ENCODE results near the gene SAG. TPM values are rescaled to one million over a fixed set of nuclear protein-coding genes. Genes with fewer than 3 reads are reported as not detected.
A peak's percentile ranks its signal among the peaks of the same experiment; 100 is the strongest.

SAG gene
- total and polyA plus RNA-seq, 2 of the 13 experiments (the other 11 are each of a cell fraction or from before 2014, with no cell fraction given): not detected

DNA sequence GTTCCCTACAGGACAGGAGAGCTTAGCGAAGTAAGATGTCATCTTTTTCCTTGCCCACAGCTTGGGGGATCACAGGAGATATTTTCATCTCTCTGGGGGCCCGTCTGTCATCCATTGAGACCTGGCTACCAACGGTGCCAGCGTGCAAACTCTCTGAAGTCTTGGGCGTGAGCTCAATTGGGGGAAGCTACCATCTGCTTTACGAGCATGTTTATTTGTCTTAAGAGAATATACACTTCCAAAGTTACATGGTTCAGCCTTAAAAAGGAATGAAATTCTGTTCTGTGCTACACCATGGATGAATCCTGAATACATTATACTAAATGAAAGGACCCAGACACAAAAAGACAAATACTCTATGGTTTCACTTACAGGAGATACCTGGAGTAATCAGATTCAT lies 13.6 kb downstream of the SAG start (continued):
- TF ChIP-seq LCORL (IDR thresholded peaks at IDR 0.05): no peak
- no peak for TF ChIP-seq LCORL (CRISPR knock-in tag; IDR thresholded peaks at IDR 0.05)
- TF ChIP-seq ZSCAN9 (CRISPR knock-in tag; IDR thresholded peaks at IDR 0.05; ENCODE audit: borderline replicate concordance): no peak
- no peak for TF ChIP-seq TFDP1 (CRISPR knock-in tag; IDR thresholded peaks at IDR 0.05; ENCODE audit: borderline replicate concordance)

- no peak for DNase-seq (ENCODE audit: low spot score)
- no TSS peak for BruUV-seq (replicated peaks)
- intact Hi-C loops (cut with micrococcal nuclease; ENCODE audit: unreplicated experiment) (no loop called here), in situ Hi-C loops (cut with HindIII; ENCODE audit: extremely low pct_ligation_motif_present, low pct_unique_long_range_greater_than_20kb) (loop anchor here (25.0 kb wide), 1 partner anchor 513 kb away; no protein-coding TSS in a partner anchor)
- WGBS (ENCODE audit: low lambda C conversion rate): 40% methylated on average over 8 of the region's 8 CpGs
- ChIA-PET POLR2A (no interaction called here), CTCF (ENCODE audit: low intra/inter-chr PET ratio, low total read pairs) (interaction anchor here (1.1 to 2.0 kb wide), 2 partner anchors 60 to 120 kb away, joined by 3 to 9 read pairs; no protein-coding TSS in a partner anchor)
- Histone ChIP-seq H3K27me3 (ENCODE audit: control insufficient read depth in 1 of 2, insufficient read depth in 2 of 2, low read length in 2 of 2) (peaks cover 4 to 36% of the 10 kb centered on the region in 2 experiments; a peak in 4 of 5 replicates), H3K9me3 (ENCODE audit: low read length) (no peaks in the 10 kb centered on the region), H4K20me1 (ENCODE audit: insufficient read depth, low read length) (no peaks in the 10 kb centered on the region), H3K9ac (ENCODE audit: insufficient read depth, low read depth, low read length) (no peak overlapping the region), H3K36me3 (replicated peaks in 1 of 2; ENCODE audit: control insufficient read depth in 1 of 2, insufficient read depth in 2 of 2, low read length in 2 of 2) (no peaks in the 10 kb centered on the region), H3K4me2 (ENCODE audit: low read depth, low read length) (no peak overlapping the region), H3K27ac (ENCODE audit: extremely low read length, insufficient read depth, low read length) (no peak overlapping the region), H3K4me3 (replicated peaks in 1 of 3; ENCODE audit: insufficient read depth in 1 of 3, low read depth in 2 of 3, low read length in 3 of 3) (no peak overlapping the region), H2AFZ (ENCODE audit: low read length) (no peak overlapping the region), H3K79me2 (ENCODE audit: insufficient read depth, low read length) (no peaks in the 10 kb centered on the region), H3K4me1 (ENCODE audit: insufficient read depth, low read length) (peaks cover 13% of the 10 kb centered on the region)
- no peak for FAIRE-seq
- ATAC-seq: peak; percentile 84
- TF ChIP-seq PPARG (CRISPR knock-in tag; conservative IDR thresholded peaks at IDR 0.05) (no peak), ZNF605 (CRISPR knock-in tag; IDR thresholded peaks at IDR 0.05) (no peak), HCFC1 (IDR thresholded peaks at IDR 0.05; ENCODE audit: low read depth, low read length) (no peak), RAD21 (CRISPR knock-in tag; IDR thresholded peaks at IDR 0.05) (peak; percentile 66), SOX13 (IDR thresholded peaks at IDR 0.05) (no peak), SOX13 (CRISPR knock-in tag; conservative IDR thresholded peaks at IDR 0.05 in 1 of 2, IDR thresholded peaks at IDR 0.05 in 1 of 2) (no peak)
- TF ChIP-seq, protein P1, sequence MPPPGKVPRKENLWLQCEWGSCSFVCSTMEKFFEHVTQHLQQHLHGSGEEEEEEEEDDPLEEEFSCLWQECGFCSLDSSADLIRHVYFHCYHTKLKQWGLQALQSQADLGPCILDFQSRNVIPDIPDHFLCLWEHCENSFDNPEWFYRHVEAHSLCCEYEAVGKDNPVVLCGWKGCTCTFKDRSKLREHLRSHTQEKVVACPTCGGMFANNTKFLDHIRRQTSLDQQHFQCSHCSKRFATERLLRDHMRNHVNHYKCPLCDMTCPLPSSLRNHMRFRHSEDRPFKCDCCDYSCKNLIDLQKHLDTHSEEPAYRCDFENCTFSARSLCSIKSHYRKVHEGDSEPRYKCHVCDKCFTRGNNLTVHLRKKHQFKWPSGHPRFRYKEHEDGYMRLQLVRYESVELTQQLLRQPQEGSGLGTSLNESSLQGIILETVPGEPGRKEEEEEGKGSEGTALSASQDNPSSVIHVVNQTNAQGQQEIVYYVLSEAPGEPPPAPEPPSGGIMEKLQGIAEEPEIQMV (CRISPR knock-in tag; IDR thresholded peaks at IDR 0.05; ENCODE audit: low read depth): no peak
- TF ChIP-seq, protein P2, sequence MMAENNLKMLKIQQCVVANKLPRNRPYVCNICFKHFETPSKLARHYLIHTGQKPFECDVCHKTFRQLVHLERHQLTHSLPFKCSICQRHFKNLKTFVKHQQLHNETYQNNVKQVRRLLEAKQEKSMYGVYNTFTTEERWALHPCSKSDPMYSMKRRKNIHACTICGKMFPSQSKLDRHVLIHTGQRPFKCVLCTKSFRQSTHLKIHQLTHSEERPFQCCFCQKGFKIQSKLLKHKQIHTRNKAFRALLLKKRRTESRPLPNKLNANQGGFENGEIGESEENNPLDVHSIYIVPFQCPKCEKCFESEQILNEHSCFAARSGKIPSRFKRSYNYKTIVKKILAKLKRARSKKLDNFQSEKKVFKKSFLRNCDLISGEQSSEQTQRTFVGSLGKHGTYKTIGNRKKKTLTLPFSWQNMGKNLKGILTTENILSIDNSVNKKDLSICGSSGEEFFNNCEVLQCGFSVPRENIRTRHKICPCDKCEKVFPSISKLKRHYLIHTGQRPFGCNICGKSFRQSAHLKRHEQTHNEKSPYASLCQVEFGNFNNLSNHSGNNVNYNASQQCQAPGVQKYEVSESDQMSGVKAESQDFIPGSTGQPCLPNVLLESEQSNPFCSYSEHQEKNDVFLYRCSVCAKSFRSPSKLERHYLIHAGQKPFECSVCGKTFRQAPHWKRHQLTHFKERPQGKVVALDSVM (CRISPR knock-in tag; IDR thresholded peaks at IDR 0.05): peak; percentile 66; the same call in 1 of the 2 replicates
- TF ChIP-seq, protein P3, sequence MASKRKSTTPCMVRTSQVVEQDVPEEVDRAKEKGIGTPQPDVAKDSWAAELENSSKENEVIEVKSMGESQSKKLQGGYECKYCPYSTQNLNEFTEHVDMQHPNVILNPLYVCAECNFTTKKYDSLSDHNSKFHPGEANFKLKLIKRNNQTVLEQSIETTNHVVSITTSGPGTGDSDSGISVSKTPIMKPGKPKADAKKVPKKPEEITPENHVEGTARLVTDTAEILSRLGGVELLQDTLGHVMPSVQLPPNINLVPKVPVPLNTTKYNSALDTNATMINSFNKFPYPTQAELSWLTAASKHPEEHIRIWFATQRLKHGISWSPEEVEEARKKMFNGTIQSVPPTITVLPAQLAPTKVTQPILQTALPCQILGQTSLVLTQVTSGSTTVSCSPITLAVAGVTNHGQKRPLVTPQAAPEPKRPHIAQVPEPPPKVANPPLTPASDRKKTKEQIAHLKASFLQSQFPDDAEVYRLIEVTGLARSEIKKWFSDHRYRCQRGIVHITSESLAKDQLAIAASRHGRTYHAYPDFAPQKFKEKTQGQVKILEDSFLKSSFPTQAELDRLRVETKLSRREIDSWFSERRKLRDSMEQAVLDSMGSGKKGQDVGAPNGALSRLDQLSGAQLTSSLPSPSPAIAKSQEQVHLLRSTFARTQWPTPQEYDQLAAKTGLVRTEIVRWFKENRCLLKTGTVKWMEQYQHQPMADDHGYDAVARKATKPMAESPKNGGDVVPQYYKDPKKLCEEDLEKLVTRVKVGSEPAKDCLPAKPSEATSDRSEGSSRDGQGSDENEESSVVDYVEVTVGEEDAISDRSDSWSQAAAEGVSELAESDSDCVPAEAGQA (IDR thresholded peaks at IDR 0.05; ENCODE audit: low read depth): no peak
- TF ChIP-seq, protein P3 (CRISPR knock-in tag; IDR thresholded peaks at IDR 0.05; ENCODE audit: borderline replicate concordance): no peak
Observed at GRCh38 chr2:233323851-233324250, 16.2 kb downstream of the SAG start.
